Cerebellar nuclear complex (tissue), 1 donor: ENCODE results near the gene POFUT2.

ENCODE experiments used
- DNase-seq, 2 experiments: peaks; one replicate each; lab custom pipeline; 2025; lab: John Stamatoyannopoulos, UW

The POFUT2 gene

GRCh38 chr21:45297869-45298268, 10.2 kb upstream of the POFUT2 start:
- no peak for DNase-seq

- DNase-seq: no peak
Measured at GRCh38 chr21:45297329-45297728, 9.6 kb upstream of the POFUT2 start.

- DNase-seq: no peak
Measured at GRCh38 chr21:45296638-45297037, 8.9 kb upstream of the POFUT2 start.

- no peak for DNase-seq
Measured at GRCh38 chr21:45295576-45296365, 8.1 kb upstream of the POFUT2 start.

GRCh38 chr21:45294509-45295291, 7.0 kb upstream of the POFUT2 start:
- no peak for DNase-seq

- DNase-seq: no peak
Measured at GRCh38 chr21:45293726-45294401, 6.2 kb upstream of the POFUT2 start.

- DNase-seq: no peak
Measured at GRCh38 chr21:45293220-45293725, 5.6 kb upstream of the POFUT2 start.

DNA sequence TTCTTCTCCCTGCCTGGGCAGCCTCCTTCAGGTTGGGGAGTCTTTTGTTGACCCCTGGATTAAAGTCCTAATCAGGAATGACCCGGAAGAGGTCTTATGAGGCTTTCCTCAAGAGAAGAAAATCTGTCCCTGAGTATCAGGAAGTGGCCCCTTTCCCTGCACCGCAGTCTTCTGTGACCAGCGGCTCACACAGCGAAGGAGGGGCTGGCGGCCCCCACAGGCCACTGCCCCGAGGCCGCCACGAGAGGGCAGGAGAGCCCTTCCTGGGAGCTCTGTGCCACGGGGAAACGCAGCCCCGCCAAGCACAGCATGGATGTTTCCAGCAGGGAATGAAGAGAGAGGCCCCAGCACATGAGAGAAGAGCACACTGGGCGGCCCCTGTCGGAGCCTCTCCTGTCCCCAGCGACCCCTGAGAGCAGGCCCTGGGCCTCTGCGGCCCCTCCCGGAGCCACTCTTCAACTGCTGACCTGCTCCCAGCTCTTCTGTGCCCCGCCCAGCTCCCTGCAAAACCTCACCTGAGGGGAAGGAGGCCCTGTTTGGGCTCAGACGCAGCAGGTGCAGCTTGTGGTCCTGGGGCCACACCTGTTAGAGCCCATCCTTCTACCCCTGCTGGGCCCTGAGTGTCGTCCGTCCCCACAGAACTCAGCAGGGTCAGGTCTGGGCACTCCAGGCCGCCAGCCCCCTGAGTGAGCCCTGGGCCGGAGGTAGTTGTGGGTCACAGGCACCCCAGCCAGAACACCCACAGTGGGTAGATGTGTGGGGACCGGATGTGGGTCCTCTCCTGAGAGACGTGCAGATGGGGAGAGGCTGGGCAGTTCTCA, 4.9 kb upstream of the POFUT2 start:
- peak; percentile 21 to 58 for DNase-seq

DNA sequence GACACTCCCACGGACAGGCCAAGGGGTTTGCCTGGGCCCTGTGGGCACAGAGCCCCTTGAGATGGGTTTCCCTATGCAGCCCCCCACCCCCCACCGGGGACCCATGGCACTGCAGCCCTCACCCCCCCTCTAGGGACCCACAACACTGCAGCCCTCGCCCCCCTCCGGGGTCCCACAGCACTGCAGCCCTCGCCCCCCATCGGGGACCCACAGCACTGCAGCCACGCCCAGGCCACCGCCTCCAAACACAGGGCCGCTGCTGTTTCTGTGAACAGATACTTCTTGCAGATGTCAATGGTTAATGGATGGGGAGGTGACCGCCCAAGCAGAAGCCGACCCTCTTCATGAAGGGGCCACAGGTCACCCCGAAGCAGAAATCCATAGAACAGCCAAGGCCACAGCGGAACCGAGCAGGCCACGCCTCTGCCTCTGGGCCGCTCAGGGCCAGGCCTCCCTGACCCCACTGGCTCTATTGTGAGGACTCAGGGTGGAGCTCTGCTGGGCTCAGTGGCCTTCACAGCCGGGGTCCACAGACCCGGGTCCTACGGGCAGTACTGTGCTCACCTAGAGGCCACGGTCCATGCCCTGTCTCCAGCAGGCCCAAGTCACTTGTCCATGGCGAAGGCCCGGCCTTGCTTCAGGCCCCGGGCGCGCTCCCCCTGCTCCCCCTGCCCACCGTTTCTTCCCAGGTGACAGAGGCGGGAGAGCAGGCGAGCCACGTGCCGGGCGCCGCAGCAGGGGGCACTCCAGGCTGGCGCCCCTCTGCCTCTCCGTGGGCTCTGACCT, 4.1 kb upstream of the POFUT2 start:
- DNase-seq: no peak

DNA sequence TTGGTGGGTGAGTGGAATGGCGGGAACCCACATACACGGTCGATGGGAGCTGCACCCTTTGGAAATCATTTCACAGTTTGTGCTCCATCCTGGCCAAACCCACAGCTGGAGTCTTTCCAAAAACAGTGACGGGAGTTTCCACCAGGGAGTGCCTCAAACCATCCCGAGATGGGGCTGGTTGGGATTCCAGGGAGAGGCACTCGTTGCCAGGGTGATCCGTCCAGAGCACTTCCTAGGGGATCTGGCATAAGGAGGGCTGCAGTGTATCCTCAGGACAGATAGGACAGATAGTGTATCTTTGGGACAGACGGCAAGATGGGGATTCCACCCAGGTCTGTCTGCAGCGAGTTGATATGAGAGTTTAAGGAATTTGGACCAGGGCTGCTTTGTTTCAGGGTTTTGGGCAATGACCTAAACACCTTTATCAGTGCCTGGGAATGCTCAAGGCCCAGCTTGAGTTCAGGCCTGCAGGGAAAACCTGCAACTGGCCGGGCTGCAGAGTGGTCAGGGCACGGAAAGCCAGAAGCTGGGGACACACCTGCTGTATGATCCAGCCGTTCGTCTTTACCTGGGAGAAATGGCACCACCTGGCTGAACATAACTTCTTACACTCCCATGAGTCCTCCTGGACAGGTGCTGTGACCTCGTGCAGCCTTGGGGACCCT, 3.4 kb upstream of the POFUT2 start:
- DNase-seq: no peak

- no peak for DNase-seq
Measured at GRCh38 chr21:45289655-45290515, 2.2 kb upstream of the POFUT2 start.

- DNase-seq: no peak
Measured at GRCh38 chr21:45289134-45289533, 1.4 kb upstream of the POFUT2 start.

DNA sequence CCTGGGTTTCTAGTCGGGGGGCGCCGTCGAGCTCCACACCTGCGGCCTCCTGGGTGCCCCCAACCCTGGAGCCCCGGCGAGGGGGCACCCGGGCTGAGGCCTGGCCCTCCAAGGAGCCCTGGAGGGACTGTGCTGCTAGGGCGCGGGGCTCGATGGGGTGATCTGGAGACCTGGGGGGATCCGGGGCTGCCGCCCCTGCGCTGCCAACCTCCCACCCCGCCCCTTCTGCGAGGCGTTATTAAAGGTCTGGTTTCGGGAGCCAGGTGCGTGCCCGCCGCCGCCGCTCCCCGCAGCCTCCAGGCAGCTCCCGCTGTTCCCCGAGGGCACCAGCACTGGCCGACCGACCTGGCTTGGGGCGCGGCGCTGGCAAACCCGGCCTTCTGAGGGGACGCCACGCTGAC, 746 bp upstream of the POFUT2 start:
- no peak for DNase-seq

DNA sequence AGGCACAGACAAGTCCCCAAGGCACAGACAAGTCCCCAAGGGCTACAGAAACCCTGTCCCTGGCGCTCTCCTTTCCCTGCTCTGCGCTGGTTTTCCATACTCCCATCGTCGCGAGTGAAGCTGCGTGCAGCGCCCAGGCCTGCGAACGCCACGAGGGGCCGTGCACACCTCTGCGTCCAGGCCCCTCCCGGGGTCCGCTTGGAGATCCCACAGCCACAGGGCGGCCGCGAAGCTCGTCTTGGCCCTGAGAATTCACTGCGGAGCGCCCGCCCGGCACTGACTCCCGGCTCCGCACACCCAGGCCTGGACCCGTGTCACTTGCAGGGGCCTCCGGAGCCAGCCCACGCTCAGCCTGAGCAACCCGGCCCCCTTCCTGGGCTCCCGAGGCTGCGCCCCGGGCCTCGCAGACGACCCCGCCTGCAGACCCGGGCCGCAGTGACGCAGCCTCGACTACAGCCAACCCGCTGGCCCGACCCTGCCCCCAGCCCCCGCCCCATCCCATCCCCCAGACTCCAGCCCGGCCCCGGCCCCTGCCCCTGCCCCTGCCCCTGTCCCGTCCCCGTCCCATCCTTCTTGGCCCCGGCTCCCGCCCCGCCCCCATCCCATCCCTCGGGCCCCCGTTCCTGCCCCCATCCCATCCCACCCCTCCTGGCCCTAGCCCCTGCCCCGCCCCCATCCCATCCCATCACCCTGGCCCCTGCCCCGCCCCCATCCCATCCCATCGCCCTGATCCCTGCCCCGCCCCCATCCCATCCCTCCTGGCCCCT, 841 bp downstream of the POFUT2 start:
- no peak for DNase-seq

- DNase-seq: no peak
Measured at GRCh38 chr21:45285266-45285931, 2.3 kb downstream of the POFUT2 start.

DNA sequence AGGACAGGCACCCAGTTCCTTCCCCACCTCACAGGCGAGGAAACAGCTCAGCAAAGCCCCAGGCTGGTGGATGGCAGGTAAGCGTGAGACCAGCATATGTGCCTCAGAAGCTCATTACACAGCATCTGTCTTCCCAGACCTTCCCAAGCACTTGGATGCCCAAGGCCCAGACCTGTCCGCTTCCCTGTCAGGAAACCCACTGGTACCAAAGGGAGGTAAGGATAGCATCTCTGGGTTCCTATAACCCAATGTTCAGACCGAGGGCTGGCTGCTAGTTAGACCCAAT, 3.3 kb downstream of the POFUT2 start:
- no peak for DNase-seq

GRCh38 chr21:45283611-45284455, 3.9 kb downstream of the POFUT2 start:
- DNase-seq: no peak
